ENCODE measurements around the gene PHEX.
"Not testable (repeated sequence)": the region's sequence is repeated elsewhere in the genome, so short reads cannot be mapped to it uniquely, and the experiment has no call there.

The PHEX gene

GRCh38 chrX:22237479-22237878 is 205.4 kb downstream of the PHEX start:
- DNase-seq (ENCODE audit: low read depth in 2 of 2), result no peak

- DNase-seq (ENCODE audit: low read depth in 2 of 2), result no peak
Observed at GRCh38 chrX:22246620-22247019, 214.5 kb downstream of the PHEX start.

- DNase-seq (ENCODE audit: low read depth in 2 of 2), result no peak
Observed at GRCh38 chrX:22247169-22247568, 215.0 kb downstream of the PHEX start.

GRCh38 chrX:22248401-22248800 is 216.3 kb downstream of the PHEX start:
- no peak for DNase-seq (ENCODE audit: low read depth in 2 of 2)

- DNase-seq (ENCODE audit: low read depth in 2 of 2), result no peak
Observed at GRCh38 chrX:22249371-22249770, 217.2 kb downstream of the PHEX start.

- no peak for DNase-seq (ENCODE audit: low read depth in 2 of 2)
Observed at GRCh38 chrX:22268706-22269105, 236.6 kb downstream of the PHEX start.

GRCh38 chrX:22272613-22273012 is 240.5 kb downstream of the PHEX start, which contains the start of gene CBLL2:
CBLL2 (plus strand) TSS chrX:22272913; CDS start chrX:22272992, 79 bp downstream.
- no peak for DNase-seq (ENCODE audit: low read depth in 2 of 2)

- no peak for DNase-seq (ENCODE audit: low read depth in 2 of 2)
Observed at GRCh38 chrX:22273714-22274317, 241.7 kb downstream of the PHEX start.

GRCh38 chrX:22276781-22277180 is 244.7 kb downstream of the PHEX start:
- no peak for DNase-seq (ENCODE audit: low read depth in 2 of 2)

GRCh38 chrX:22278375-22278774 is 246.2 kb downstream of the PHEX start:
- no peak for DNase-seq (ENCODE audit: low read depth in 2 of 2)

- DNase-seq (ENCODE audit: low read depth in 2 of 2), result not testable (repeated sequence)
Observed at GRCh38 chrX:22289209-22289608, 257.1 kb downstream of the PHEX start.

- DNase-seq (ENCODE audit: low read depth in 2 of 2), result no peak
Observed at GRCh38 chrX:22296871-22297270, 264.7 kb downstream of the PHEX start.

- no peak for DNase-seq (ENCODE audit: low read depth in 2 of 2)
Observed at GRCh38 chrX:22300130-22300529, 268.0 kb downstream of the PHEX start.

Data from stimulated activated CD8-positive, alpha-beta memory T cell treated with anti-CD3 and anti-CD28 coated beads, Interleukin-15, amount 100 ng/mL, for 4 hours (primary cell).